Measurements from ENCODE around the gene SNED1. TPM values are rescaled to one million over a fixed set of nuclear protein-coding genes. Genes with fewer than 3 reads are reported as not detected.
"Not testable (repeated sequence)": the region's sequence is repeated elsewhere in the genome, so short reads cannot be mapped to it uniquely, and the experiment has no call there.

Gene SNED1
- total RNA-seq, 1 experiment from 2014 or later, result 22.0 TPM

- Mint-ChIP-seq H3K27me3 (ENCODE audit: insufficient read depth, unreplicated experiment) (no peaks in the 10 kb centered on the region), H3K27ac (ENCODE audit: low read depth, unreplicated experiment) (no peak overlapping the region), H3K4me1 (ENCODE audit: insufficient read depth, unreplicated experiment) (no peaks in the 10 kb centered on the region), H3K4me3 (ENCODE audit: unreplicated experiment) (no peak overlapping the region), H3K36me3 (ENCODE audit: insufficient read depth, unreplicated experiment) (peaks cover 63% of the 10 kb centered on the region), H3K9me3 (ENCODE audit: unreplicated experiment) (no peaks in the 10 kb centered on the region)
- ChIA-PET POLR2A (interaction anchor here (0.7 to 0.8 kb wide), 2 partner anchors 12 to 948 kb away, joined by 3 read pairs; partner anchors contain the start of gene OTOS), CTCF (no interaction called here)
- intact Hi-C loops (cut with micrococcal nuclease), result no loop called here
- no TSS peak for BruUV-seq (replicated peaks)
- no peak for TF ChIP-seq CTCF (IDR thresholded peaks at IDR 0.05; ENCODE audit: unreplicated experiment)
- DNase-seq (ENCODE audit: unreplicated experiment), result no peak
Observed at GRCh38 chr2:241088791-241089732, 90.6 kb downstream of the SNED1 start.

- Mint-ChIP-seq H3K27me3 (ENCODE audit: insufficient read depth, unreplicated experiment) (no peaks in the 10 kb centered on the region), H3K36me3 (ENCODE audit: insufficient read depth, unreplicated experiment) (peaks cover 64% of the 10 kb centered on the region), H3K4me1 (ENCODE audit: insufficient read depth, unreplicated experiment) (peaks cover 6% of the 10 kb centered on the region), H3K27ac (ENCODE audit: low read depth, unreplicated experiment) (no peak overlapping the region), H3K9me3 (ENCODE audit: unreplicated experiment) (no peaks in the 10 kb centered on the region), H3K4me3 (ENCODE audit: unreplicated experiment) (no peak overlapping the region)
- intact Hi-C loops (cut with micrococcal nuclease), result no loop called here
- CTCF ChIA-PET, result interaction anchor here (0.6 to 1.5 kb wide), 2 partner anchors 9 to 13 kb away, joined by 3 to 4 read pairs; no protein-coding TSS in a partner anchor
- DNase-seq (ENCODE audit: unreplicated experiment), result no peak
- POLR2A ChIA-PET, result no interaction called here
- BruUV-seq (replicated peaks), result no TSS peak
- TF ChIP-seq CTCF (IDR thresholded peaks at IDR 0.05; ENCODE audit: unreplicated experiment), result no peak
Observed at GRCh38 chr2:241091201-241091600, 92.8 kb downstream of the SNED1 start.

- Mint-ChIP-seq H3K4me1 (ENCODE audit: insufficient read depth, unreplicated experiment) (peaks cover 6% of the 10 kb centered on the region), H3K27me3 (ENCODE audit: insufficient read depth, unreplicated experiment) (no peaks in the 10 kb centered on the region), H3K27ac (ENCODE audit: low read depth, unreplicated experiment) (no peak overlapping the region), H3K36me3 (ENCODE audit: insufficient read depth, unreplicated experiment) (peaks cover 64% of the 10 kb centered on the region), H3K4me3 (ENCODE audit: unreplicated experiment) (no peak overlapping the region), H3K9me3 (ENCODE audit: unreplicated experiment) (no peaks in the 10 kb centered on the region)
- intact Hi-C loops (cut with micrococcal nuclease), result no loop called here
- no peak for DNase-seq (ENCODE audit: unreplicated experiment)
- TF ChIP-seq CTCF (IDR thresholded peaks at IDR 0.05; ENCODE audit: unreplicated experiment), result no peak
- ChIA-PET POLR2A (no interaction called here), CTCF (interaction anchor here (0.6 kb wide), 1 partner anchor 9 kb away, joined by 3 read pairs; no protein-coding TSS in a partner anchor)
- BruUV-seq (replicated peaks), result no TSS peak
Observed at GRCh38 chr2:241091734-241092445, 93.5 kb downstream of the SNED1 start.

- POLR2A ChIA-PET, result interaction anchor here (0.9 kb wide), 1 partner anchor 10 kb away, joined by 4 read pairs; no protein-coding TSS in a partner anchor
- no peak overlapping the region for H3K27ac Mint-ChIP-seq (ENCODE audit: low read depth, unreplicated experiment)
- no peaks in the 10 kb centered on the region for H3K27me3 Mint-ChIP-seq (ENCODE audit: insufficient read depth, unreplicated experiment)
- peaks cover 63% of the 10 kb centered on the region for H3K36me3 Mint-ChIP-seq (ENCODE audit: insufficient read depth, unreplicated experiment)
- H3K9me3 Mint-ChIP-seq (ENCODE audit: unreplicated experiment), result no peaks in the 10 kb centered on the region
- intact Hi-C loops (cut with micrococcal nuclease), result no loop called here
- H3K4me1 Mint-ChIP-seq (ENCODE audit: insufficient read depth, unreplicated experiment), result peaks cover 6% of the 10 kb centered on the region
- no peak for DNase-seq (ENCODE audit: unreplicated experiment)
- no peak for TF ChIP-seq CTCF (IDR thresholded peaks at IDR 0.05; ENCODE audit: unreplicated experiment)
- BruUV-seq (replicated peaks), result no TSS peak
- no peak overlapping the region for H3K4me3 Mint-ChIP-seq (ENCODE audit: unreplicated experiment)
- CTCF ChIA-PET, result no interaction called here
Observed at GRCh38 chr2:241092677-241093076, 94.3 kb downstream of the SNED1 start.

- H3K27me3 Mint-ChIP-seq (ENCODE audit: insufficient read depth, unreplicated experiment); intact Hi-C loops (cut with micrococcal nuclease); H3K4me3 Mint-ChIP-seq (ENCODE audit: unreplicated experiment); H3K27ac Mint-ChIP-seq (ENCODE audit: low read depth, unreplicated experiment); BruUV-seq (replicated peaks); H3K4me1 Mint-ChIP-seq (ENCODE audit: insufficient read depth, unreplicated experiment); DNase-seq (ENCODE audit: unreplicated experiment); H3K9me3 Mint-ChIP-seq (ENCODE audit: unreplicated experiment); CTCF ChIA-PET: not testable (repeated sequence)
- POLR2A ChIA-PET, result interaction anchor here (0.9 kb wide), 1 partner anchor 9 kb away, joined by 4 read pairs; no protein-coding TSS in a partner anchor
- peaks cover 57% of the 10 kb centered on the region for H3K36me3 Mint-ChIP-seq (ENCODE audit: insufficient read depth, unreplicated experiment)
Observed at GRCh38 chr2:241093133-241093781, 94.8 kb downstream of the SNED1 start.

All from MCF 10A (cell line).